Fibroblast of skin of left biceps (primary cell): Measurements from ENCODE around the gene C10orf90.

Experiments
- DNase-seq, 2 experiments: peaks; one replicate each; pipeline ENCODE4 v3.0.0-alpha.2; 2013; ENCODE audit warnings: low read depth in 2 of 2

C10orf90 gene

GRCh38 chr10:126538439-126539135 is 131.9 kb downstream of the C10orf90 start:
- DNase-seq, result no peak

- DNase-seq, result no peak
Observed at GRCh38 chr10:126536656-126537055, 133.8 kb downstream of the C10orf90 start.

- DNase-seq, result no peak
Observed at GRCh38 chr10:126536148-126536547, 134.3 kb downstream of the C10orf90 start.

- DNase-seq, result no peak
Observed at GRCh38 chr10:126533644-126534043, 136.8 kb downstream of the C10orf90 start.

- no peak for DNase-seq
Observed at GRCh38 chr10:126528315-126528835, 142.1 kb downstream of the C10orf90 start.

- DNase-seq, result no peak
Observed at GRCh38 chr10:126527645-126528314, 142.7 kb downstream of the C10orf90 start.

GRCh38 chr10:126525326-126525725 is 145.2 kb downstream of the C10orf90 start:
- DNase-seq, result no peak

- DNase-seq, result no peak
Observed at GRCh38 chr10:126524526-126524925, 146.0 kb downstream of the C10orf90 start.

GRCh38 chr10:126523071-126523470 is 147.4 kb downstream of the C10orf90 start:
- DNase-seq, result no peak

- no peak for DNase-seq
Observed at GRCh38 chr10:126521399-126521798, 149.1 kb downstream of the C10orf90 start.

GRCh38 chr10:126520751-126521317 is 149.7 kb downstream of the C10orf90 start:
- DNase-seq, result no peak

GRCh38 chr10:126519992-126520391 is 150.5 kb downstream of the C10orf90 start:
- no peak for DNase-seq

- no peak for DNase-seq
Observed at GRCh38 chr10:126519185-126519584, 151.3 kb downstream of the C10orf90 start.

GRCh38 chr10:126518218-126519080 is 152.0 kb downstream of the C10orf90 start:
- DNase-seq, result no peak

- DNase-seq, result no peak
Observed at GRCh38 chr10:126516515-126516914, 154.0 kb downstream of the C10orf90 start.

GRCh38 chr10:126511917-126512479 is 158.5 kb downstream of the C10orf90 start:
- DNase-seq, result no peak

GRCh38 chr10:126509182-126509581 is 161.3 kb downstream of the C10orf90 start:
- no peak for DNase-seq

GRCh38 chr10:126508535-126509040 is 161.9 kb downstream of the C10orf90 start:
- no peak for DNase-seq

GRCh38 chr10:126504761-126505112 is 165.8 kb downstream of the C10orf90 start:
- no peak for DNase-seq

- DNase-seq, result peak; percentile 30 to 36
Observed at GRCh38 chr10:126504063-126504760, 166.3 kb downstream of the C10orf90 start.
